OCI-LY1 (cell line): ENCODE measurements around the gene SPSB1.

Experiments used
- H2AFZ ChIP-seq: fragments of 200-600 bp; sonication (generic), shearing (Covaris generic); 2 replicates; pipeline ENCODE4 v1.6.0; 2014; ENCODE audit warnings: antibody characterized with exemption, mild to moderate bottlenecking, low read length
- H3F3A ChIP-seq: fragments of 200-600 bp; sonication (generic), shearing (Covaris generic); 2 replicates; pipeline ENCODE4 v1.6.0; 2014; ENCODE audit warnings: mild to moderate bottlenecking, antibody characterized with exemption, low read length, moderate library complexity; ENCODE audit not compliant: insufficient read depth
- H3K27ac ChIP-seq: fragments of 200-600 bp; sonication (generic); 2 replicates; pipeline ENCODE4 v1.5.1; 2014; ENCODE audit warnings: low read length, mixed run types, mild to moderate bottlenecking, low read depth; ENCODE audit not compliant: poor library complexity, severe bottlenecking
- H3K27me3 ChIP-seq: fragments of 200-600 bp; sonication (generic); 2 replicates; pipeline ENCODE4 v1.6.0; 2014; ENCODE audit warnings: antibody characterized with exemption, mild to moderate bottlenecking, low read length, moderate library complexity; ENCODE audit not compliant: insufficient read depth
- H3K36me3 ChIP-seq: fragments of 200-600 bp; sonication (generic); 2 replicates; pipeline ENCODE4 v1.6.1; 2014; ENCODE audit warnings: mild to moderate bottlenecking, antibody characterized with exemption, low read length, moderate library complexity, mixed read lengths; ENCODE audit not compliant: insufficient read depth
- H3K4me1 ChIP-seq: fragments of 200-600 bp; sonication (generic); 2 replicates; pipeline ENCODE4 v1.5.1; 2014; ENCODE audit warnings: mild to moderate bottlenecking, low read length, moderate library complexity; ENCODE audit not compliant: insufficient read depth, severe bottlenecking
- H3K4me2 ChIP-seq: fragments of 200-600 bp; sonication (generic), shearing (Covaris generic); 2 replicates; pipeline ENCODE4 v1.6.1; 2014; ENCODE audit warnings: low read length
- H3K4me3 ChIP-seq: fragments of 200-600 bp; sonication (generic); 2 replicates; pipeline ENCODE4 v1.5.1; 2014; ENCODE audit warnings: low read length, low read depth, mild to moderate bottlenecking, mixed read lengths; ENCODE audit not compliant: poor library complexity, severe bottlenecking
- H3K79me2 ChIP-seq: fragments of 200-600 bp; shearing (Covaris generic); 2 replicates; pipeline ENCODE4 v1.6.1; 2016; ENCODE audit warnings: mixed run types, low read length, mixed read lengths; ENCODE audit not compliant: insufficient read depth
- H3K9ac ChIP-seq: fragments of 200-600 bp; sonication (generic), shearing (Covaris generic); 2 replicates; pipeline ENCODE4 v1.6.1; 2014; ENCODE audit warnings: mild to moderate bottlenecking, low read length, mixed read lengths
- H3K9me2 ChIP-seq: fragments of 200-600 bp; sonication (generic), shearing (Covaris generic); 2 replicates; pipeline ENCODE4 v1.6.1; 2014; ENCODE audit warnings: low read depth, mild to moderate bottlenecking, low read length, mixed read lengths
- H3K9me3 ChIP-seq: fragments of 200-600 bp; shearing (Covaris generic); 2 replicates; pipeline ENCODE4 v1.6.1; 2014; ENCODE audit warnings: low read length, mixed read lengths
- H4K20me1 ChIP-seq: fragments of 200-600 bp; sonication (generic), shearing (Covaris generic); 2 replicates; pipeline ENCODE4 v1.6.0; 2016; ENCODE audit warnings: mild to moderate bottlenecking, low read length; ENCODE audit not compliant: insufficient read depth
- EZH2 ChIP-seq: fragments of 200-600 bp; sonication (generic), shearing (Covaris generic); IDR thresholded peaks from 2 replicates; pipeline ENCODE4 v1.8.0; 2017; ENCODE audit warnings: borderline replicate concordance, mixed run types, mild to moderate bottlenecking, antibody characterized with exemption, low read length, moderate library complexity, mixed read lengths
- TF ChIP-seq, protein P1 (sequence below): fragments of 200-600 bp; sonication (generic), shearing (Covaris generic); IDR thresholded peaks from 2 replicates; pipeline ENCODE4 v1.5.1; 2017; ENCODE audit warnings: mild to moderate bottlenecking, antibody characterized with exemption, low read length, moderate library complexity, mixed read lengths

The SPSB1 gene

DNA sequence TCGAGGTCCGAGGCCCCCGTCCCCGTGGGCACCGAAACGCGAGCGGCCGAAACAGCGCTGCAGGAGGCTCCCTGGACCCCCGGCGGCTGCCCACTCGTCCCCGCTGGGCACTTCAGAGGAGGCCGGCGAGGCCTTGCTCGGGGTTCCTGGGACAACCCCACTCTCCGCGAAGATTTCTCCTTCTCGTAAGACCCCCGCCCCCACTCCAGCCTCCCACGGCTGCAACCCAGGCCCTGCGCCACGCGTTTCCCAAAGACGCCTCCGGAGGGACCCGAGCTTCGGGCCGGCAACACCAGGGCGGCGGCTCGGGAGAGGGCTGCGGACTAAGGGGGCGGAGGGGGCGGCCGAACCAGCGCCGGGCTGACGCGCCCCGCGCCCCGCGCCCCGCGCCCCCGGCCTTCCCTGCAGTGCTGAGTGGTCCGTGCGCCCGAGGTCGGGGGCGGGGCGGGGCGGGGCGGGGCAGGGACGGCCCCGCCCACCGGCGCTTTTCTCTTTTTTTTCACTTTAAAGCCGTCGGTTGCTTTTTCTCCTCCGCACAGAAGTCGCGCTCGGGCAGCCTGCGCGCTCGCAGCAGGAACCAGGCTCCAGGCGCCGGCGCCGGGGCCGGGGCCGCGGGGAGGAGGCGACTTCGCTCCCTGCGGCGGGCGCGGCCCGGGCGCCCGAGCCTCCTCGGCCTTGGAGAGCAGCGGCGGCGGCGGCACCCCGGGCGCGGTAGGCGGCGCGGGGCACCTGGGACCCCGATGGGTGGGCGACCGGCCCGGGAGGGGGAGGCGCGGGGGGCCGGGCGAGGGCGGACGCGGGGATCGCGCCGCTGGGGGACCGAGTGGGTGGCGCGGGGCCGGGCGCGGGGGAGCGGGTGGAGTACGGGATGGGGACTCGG is at the start of gene SPSB1:
SPSB1 (plus strand) TSS at position 534 of the 880 bp plus-strand sequence. CDS start 62,998 bp downstream, outside the sequence.
- H2AFZ ChIP-seq = no peak within 1 kb of the TSS
- H3F3A ChIP-seq = no peaks in the 10 kb centered on the region
- peak within 1 kb of the TSS; percentile 65 for H3K9ac ChIP-seq
- H3K9me2 ChIP-seq = no peaks in the 10 kb centered on the region
- peak within 1 kb of the TSS; percentile 75 for H3K4me3 ChIP-seq
- H4K20me1 ChIP-seq = no peaks in the 10 kb centered on the region
- peaks cover 8% of the 10 kb centered on the region; the same call in 1 of the 2 replicates for H3K36me3 ChIP-seq
- H3K4me2 ChIP-seq = peak within 1 kb of the TSS; percentile 88
- TF ChIP-seq, protein P1, sequence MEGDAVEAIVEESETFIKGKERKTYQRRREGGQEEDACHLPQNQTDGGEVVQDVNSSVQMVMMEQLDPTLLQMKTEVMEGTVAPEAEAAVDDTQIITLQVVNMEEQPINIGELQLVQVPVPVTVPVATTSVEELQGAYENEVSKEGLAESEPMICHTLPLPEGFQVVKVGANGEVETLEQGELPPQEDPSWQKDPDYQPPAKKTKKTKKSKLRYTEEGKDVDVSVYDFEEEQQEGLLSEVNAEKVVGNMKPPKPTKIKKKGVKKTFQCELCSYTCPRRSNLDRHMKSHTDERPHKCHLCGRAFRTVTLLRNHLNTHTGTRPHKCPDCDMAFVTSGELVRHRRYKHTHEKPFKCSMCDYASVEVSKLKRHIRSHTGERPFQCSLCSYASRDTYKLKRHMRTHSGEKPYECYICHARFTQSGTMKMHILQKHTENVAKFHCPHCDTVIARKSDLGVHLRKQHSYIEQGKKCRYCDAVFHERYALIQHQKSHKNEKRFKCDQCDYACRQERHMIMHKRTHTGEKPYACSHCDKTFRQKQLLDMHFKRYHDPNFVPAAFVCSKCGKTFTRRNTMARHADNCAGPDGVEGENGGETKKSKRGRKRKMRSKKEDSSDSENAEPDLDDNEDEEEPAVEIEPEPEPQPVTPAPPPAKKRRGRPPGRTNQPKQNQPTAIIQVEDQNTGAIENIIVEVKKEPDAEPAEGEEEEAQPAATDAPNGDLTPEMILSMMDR = no peak
- TF ChIP-seq EZH2 = no peak
- peaks cover 5% of the 10 kb centered on the region; the same call in 1 of the 2 replicates for H3K27me3 ChIP-seq
- H3K79me2 ChIP-seq = peaks cover 27% of the 10 kb centered on the region; the same call in 1 of the 2 replicates
- H3K9me3 ChIP-seq = peaks cover 4% of the 10 kb centered on the region
- peaks cover 33% of the 10 kb centered on the region for H3K4me1 ChIP-seq
- H3K27ac ChIP-seq = no peak within 1 kb of the TSS

DNA sequence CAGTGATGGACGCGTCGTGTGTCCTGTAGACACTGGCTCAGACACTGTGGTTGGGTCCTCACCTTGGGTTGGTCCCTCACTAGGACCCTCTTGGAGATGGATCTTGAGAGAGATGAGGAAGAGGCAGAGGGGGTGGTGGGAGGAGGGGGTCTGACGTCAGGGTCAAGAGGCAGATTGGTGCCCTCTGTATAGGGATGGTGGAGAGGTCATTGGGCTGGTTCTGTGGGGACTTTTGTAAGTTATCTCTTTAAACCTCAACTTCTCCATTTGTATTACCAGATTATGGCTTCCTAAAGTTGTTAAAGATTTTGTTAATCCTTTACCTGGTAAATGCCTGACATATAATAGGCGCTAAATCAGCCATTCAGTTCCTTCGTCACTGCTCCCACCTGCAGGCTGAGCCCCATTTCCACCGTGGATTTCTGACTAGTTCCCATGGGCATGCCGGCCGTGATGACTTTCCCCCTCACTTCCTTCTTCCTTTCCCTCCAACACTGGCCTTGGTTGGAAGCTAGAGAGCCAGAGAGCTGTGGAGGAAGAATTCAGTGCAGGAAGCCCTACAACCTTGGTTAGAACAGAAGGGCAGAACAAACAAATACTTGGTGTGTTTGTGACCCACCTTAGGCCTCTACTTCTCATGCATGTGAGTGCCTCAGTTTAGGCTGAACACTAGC is 49.5 kb upstream of the SPSB1 start:
- H2AFZ ChIP-seq = no peak overlapping the region
- H3K27ac ChIP-seq = no peak overlapping the region
- H4K20me1 ChIP-seq = no peaks in the 10 kb centered on the region

GRCh38 chr1:9244501-9245229 is 48.0 kb upstream of the SPSB1 start:
- no peaks in the 10 kb centered on the region for H3K79me2 ChIP-seq
- no peak overlapping the region for H3K4me3 ChIP-seq
- H4K20me1 ChIP-seq = no peaks in the 10 kb centered on the region
- no peaks in the 10 kb centered on the region for H3K9me3 ChIP-seq
- no peaks in the 10 kb centered on the region for H3K27me3 ChIP-seq
- H3K9ac ChIP-seq = no peak overlapping the region
- H3K27ac ChIP-seq = no peak overlapping the region
- TF ChIP-seq EZH2 = no peak
- TF ChIP-seq, protein P1 = no peak
- no peaks in the 10 kb centered on the region for H3K9me2 ChIP-seq
- H3K36me3 ChIP-seq = no peaks in the 10 kb centered on the region
- H3K4me1 ChIP-seq = peaks cover 2% of the 10 kb centered on the region
- H3F3A ChIP-seq = no peaks in the 10 kb centered on the region
- no peak overlapping the region for H2AFZ ChIP-seq
- H3K4me2 ChIP-seq = no peak overlapping the region

More for the DNA sequence above, 49.5 kb upstream of the SPSB1 start:
- Histone ChIP-seq H3F3A (no peaks in the 10 kb centered on the region), H3K79me2 (no peaks in the 10 kb centered on the region), H3K9me2 (no peaks in the 10 kb centered on the region), H3K27me3 (no peaks in the 10 kb centered on the region; the same call in 1 of the 2 replicates), H3K9ac (no peak overlapping the region), H3K9me3 (no peaks in the 10 kb centered on the region), H3K4me2 (no peak overlapping the region), H3K4me3 (no peak overlapping the region), H3K4me1 (peaks cover 7% of the 10 kb centered on the region), H3K36me3 (no peaks in the 10 kb centered on the region)
- TF ChIP-seq, protein P1 = no peak
- TF ChIP-seq EZH2 = no peak
